Cardiac septum (tissue), 1 donor: ENCODE measurements around the gene TSPAN32. TPM values are rescaled to one million over a fixed set of nuclear protein-coding genes. Genes with fewer than 3 reads are reported as not detected.
"Not testable (repeated sequence)": the region's sequence is repeated elsewhere in the genome, so short reads cannot be mapped to it uniquely, and the experiment has no call there.

Experiments used
- DNase-seq: peaks from one replicate; pipeline ENCODE4 v3.0.0-alpha.2; 2020; ENCODE audit warnings: low spot score
- intact Hi-C: fragments of 100-400 bp; cut with DNase I; formaldehyde crosslinking; loops from one replicate; pipeline ENCODE4 v1.14.0; 2022
- total RNA-seq: library from RNA; stranded (reverse); fragmentation: NEBNext Ultra II Directional; extraction: Animal tissue kit (Norgen Biotek cat#: 25700); gene quantifications from one replicate; pipeline ENCODE4 v1.2.1, GENCODE V29; 2021
- donor health status: DM: no; HTN: no; CAD: no.

Gene TSPAN32
- total RNA-seq, 1 donor from 2014 or later = 26.2 TPM

- intact Hi-C loops = no loop called here
- no peak for DNase-seq
Observed at GRCh38 chr11:2276280-2277007, 25.4 kb upstream of the TSPAN32 start.

GRCh38 chr11:2277008-2277346 lies 24.8 kb upstream of the TSPAN32 start:
- DNase-seq = no peak
- intact Hi-C loops = no loop called here

- no peak for DNase-seq
- intact Hi-C loops = no loop called here
Observed at GRCh38 chr11:2277933-2278523, 23.8 kb upstream of the TSPAN32 start.

GRCh38 chr11:2280208-2280607 lies 21.6 kb upstream of the TSPAN32 start:
- no peak for DNase-seq
- intact Hi-C loops = no loop called here

DNA sequence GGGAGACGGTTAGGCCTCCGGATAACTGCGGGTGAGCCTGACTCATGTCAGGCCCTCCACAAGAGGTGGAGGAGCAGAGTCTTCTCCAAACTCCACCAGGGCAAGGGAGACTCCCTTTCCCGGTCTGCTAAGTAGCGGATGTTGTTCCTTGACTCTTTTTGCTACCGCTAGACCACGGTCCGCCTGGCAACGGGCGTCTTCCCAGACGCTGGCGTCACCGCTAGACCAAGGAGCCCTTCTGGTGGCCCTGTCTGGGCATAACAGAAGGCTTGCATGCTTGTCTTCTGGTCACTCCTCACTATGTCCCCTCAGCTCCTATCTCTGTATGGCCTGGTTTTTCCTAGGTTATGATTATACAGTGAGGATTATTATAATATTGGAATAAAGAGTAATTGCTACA lies 15.5 kb upstream of the TSPAN32 start:
- peak; percentile 36 for DNase-seq
- intact Hi-C loops = not testable (repeated sequence)

- intact Hi-C loops = no loop called here
- peak; percentile 29 for DNase-seq
Observed at GRCh38 chr11:2287091-2287490, 14.7 kb upstream of the TSPAN32 start.

DNA sequence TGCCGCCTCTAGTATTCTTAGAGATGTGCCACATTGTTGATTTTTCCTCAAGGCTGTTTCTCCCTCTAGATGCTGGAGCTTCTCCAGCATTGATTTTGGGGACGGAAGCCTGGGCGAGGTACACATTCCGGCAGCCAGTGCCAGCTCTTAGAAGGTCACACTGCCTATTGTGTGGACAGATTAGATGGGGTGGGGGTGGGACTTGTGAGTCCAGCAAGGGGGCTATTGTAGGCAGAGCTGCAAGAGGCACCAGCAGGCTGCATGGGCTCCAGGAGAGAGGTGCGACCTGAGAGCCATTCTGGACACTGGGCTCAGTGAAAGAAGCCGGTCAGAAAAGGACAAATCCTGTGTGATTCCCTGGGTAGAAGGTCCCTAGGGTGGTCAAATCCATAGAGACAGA lies 12.5 kb upstream of the TSPAN32 start:
- peak; percentile 67 for DNase-seq
- intact Hi-C loops = no loop called here

- DNase-seq = peak; percentile 39
- intact Hi-C loops = no loop called here
Observed at GRCh38 chr11:2289859-2290258, 12.0 kb upstream of the TSPAN32 start.

GRCh38 chr11:2290351-2290841 lies 11.4 kb upstream of the TSPAN32 start:
- peak; percentile 74 for DNase-seq
- intact Hi-C loops = no loop called here

DNA sequence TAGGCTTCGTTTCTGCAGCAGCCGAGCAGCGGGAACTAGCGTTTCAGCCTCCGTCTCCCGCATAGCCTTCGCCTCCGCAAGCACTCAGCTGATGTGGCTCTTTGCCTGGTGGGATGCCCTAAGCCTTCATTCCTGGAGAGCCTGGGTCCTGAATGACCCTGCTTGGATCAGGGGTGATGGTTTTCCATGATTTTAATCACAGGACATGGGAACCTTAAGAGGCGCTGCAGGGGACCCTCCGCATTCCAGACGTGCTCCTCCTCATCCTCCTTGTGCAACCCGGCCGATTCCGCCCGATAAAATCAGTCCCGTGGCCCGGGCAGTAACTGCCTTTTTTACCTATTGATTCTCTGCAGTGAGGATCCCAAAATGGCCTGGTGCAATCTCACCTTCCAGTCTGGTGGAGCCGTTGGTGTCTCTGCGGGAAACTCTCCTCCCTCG lies 8.3 kb upstream of the TSPAN32 start:
- peak; percentile 27 for DNase-seq

DNA sequence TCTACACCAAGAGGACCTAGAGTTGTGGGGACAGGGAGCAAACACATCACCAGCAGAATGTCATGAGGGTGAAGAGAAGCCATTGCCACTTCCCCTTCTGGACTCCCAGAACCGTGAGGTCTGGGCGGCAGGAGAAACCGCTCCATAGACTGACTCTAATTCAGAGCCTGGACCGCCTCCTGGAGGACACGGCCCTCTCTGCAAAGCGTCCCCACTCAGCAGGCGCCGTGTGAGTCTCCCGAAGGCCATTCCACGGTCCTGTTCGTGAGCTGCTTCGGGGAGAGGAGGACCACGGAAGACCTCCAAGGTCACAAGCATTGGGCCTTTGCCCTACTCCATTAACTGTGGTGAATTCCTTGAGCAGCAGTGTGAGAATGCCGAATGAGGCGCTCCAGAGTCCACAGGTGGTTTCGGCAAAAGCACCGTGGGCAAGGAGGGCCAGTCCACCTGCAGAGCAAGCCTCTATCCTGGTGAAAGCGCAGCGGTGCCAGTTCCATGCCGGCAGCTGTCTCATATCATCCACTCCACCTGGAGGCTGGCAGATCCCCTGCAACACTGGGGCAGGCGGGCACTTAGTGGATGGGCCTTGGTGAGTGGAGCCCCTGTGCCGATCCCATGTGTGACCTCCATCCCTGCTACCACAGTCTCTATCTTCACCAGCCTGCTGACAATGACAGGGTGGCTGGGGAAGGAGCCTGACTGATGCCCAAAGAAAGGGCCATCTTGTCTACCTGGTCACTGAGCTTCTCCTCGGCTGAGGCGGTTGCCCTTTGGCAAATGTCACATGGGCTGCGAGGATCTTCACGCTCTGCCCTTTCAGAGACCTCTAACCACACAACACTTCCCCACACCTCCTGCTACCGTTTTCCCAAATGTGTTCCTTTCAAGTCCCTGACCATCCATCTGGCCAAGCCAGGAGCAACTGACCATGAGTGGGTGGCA lies 7.6 kb upstream of the TSPAN32 start:
- peak; percentile 56 for DNase-seq
- intact Hi-C loops = no loop called here

More for the DNA sequence above, 8.3 kb upstream of the TSPAN32 start:
- intact Hi-C loops = no loop called here

DNA sequence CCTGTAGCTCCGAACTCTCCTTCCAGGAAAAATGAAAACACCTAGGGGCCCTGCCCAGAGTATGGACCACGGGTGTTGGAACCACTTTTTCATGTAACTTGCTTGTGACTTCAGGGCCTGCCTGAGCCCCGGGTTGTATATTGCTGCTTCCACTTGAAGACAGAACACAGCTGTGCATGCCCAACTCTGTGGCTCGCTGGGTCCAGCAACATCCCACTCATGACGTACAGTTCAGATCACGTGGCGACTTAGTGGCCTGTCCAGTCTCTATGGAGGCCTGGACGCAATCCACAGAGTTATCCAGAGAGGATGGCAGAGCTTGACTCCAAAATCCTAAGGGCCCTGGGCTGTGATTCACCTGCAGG lies 6.9 kb upstream of the TSPAN32 start:
- intact Hi-C loops = no loop called here
- DNase-seq = peak; percentile 73

GRCh38 chr11:2295971-2296912 lies 5.6 kb upstream of the TSPAN32 start:
- intact Hi-C loops = no loop called here
- DNase-seq = peak; percentile 36

DNA sequence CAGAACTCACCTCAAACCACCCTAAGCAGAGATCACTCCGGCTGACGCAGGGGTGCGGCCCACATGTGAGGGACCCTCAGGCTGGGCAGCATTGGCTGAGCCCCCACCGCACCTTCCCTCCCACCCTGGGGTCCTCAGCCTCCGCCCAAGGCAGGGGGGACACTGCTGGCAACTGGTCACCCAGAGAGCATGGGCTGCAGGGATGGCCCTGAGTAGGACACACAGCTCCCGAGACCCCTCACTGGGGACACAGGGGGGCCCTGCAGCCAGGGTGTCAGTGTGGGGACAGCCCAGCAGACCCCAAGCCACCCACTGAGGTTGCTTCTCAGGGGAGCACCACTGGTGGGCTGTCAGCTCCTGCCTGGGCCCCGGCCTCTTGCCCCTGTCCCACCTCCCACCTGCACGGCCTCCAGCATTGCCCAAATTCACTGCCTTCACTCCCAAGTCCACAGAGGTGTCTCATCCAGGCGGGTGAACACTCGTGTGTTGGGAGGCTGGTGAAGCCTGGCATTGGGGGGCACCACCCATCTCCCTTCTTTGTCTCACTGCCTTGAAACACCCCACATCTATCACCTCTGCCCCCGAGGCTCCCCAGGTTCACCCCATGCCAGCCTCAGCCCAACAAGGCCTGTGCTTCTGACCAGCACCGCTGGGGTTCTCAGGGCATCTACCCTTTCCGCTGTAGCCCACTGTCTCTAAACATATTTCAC lies 4.7 kb upstream of the TSPAN32 start:
- intact Hi-C loops = no loop called here
- DNase-seq = peak; percentile 70

DNA sequence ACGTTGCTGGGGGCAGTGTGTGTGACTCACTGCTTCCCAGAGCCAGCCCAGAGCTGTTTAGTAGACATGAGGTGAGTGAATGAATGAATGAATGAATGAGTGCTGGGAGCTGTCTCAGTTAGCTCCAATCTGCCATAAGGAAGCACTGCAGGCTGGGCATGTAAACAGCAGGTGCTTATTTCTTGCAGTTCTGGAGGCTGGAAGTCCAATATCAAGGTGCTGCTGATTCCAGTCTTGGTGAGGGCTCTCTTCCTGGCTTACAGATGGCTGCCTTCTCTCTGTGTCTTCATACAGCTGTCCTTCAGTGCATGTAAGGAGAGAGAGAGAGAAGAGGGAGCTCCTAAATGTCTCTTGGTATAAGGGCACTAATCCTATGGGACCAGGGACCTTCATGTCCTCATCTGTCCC lies 4.2 kb upstream of the TSPAN32 start:
- DNase-seq = no peak
- intact Hi-C loops = no loop called here

DNA sequence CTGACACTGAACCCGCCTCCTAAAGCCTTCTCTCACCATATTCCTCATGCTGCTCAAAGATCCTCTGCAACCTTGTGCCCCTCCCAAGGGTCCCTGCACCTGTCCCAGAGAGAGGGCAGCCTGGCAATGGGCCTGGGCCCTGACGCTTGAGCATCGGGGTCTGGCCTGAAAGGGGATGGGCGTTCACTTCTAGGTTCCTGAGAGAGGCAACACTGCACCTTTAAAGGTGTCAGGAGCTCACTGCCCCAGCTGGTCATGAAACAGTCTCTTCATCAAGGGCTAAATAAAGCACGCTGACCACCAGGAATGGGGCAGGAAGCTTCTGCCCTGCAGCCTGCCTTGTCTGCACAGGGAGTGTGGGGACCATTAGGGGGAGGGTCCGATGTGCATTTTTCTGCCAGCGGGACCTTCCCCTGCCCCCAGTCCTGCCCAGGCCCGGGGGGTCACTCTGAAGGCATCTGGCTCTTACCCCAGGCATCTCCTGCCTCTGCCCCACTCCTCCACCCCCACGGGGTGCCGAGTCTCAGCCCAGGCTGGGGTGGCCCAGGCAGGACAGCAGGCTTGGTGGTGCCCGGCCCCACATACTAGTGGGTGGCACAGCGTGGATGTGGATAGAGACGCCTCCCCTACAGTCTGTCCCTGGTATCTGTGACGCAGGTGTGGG lies 3.5 kb upstream of the TSPAN32 start:
- no peak for DNase-seq
- intact Hi-C loops = no loop called here

DNA sequence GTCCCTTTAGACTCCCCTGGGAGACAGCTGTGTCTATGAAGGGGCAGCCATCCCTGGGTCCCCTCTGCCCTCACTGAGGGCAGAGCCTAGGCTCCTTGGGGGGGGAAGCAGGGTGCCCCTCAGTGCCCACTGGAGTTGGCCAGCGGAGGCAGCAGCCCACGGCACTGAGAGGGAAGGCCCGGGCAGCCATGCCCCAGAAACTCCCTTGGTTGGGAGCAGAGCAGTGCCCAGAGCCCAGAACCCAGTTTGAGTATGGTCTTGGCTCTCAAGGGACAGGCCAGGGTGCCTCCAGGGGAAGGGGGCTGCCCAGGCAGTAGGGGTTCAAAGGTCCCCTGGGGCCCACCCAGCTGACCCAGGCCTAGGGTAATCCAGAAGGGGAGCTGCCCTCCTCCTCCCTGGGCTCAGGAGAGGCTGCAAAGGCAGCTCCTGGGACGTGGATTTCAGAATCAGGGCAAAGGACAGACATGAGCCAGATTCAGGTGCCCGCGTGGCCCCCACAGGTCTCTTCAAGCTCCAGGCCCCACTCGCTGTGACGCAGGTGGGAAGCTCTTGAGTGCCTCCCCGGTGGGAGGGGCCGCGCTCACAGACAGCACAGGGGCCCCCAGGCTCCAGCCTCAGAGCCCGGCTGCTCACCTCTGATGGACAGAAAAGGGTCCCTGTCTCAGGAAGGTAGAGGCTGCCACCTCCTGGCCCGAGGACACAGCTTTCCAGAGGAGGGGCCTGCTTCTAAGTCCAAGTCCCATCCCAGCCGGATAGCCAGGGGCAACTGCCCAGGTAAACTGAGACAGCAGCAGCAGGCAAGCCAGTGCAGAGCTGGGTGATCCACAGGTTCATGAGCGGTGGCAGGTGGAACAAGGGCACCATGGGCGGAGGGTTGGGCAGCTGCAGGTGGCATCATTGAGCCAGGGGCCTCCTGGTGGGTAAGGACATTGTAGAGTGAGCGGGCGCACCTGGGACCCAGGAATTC lies 2.7 kb upstream of the TSPAN32 start:
- intact Hi-C loops = loop anchor here (1.0 kb wide), 1 partner anchor 102 kb away; no protein-coding TSS in a partner anchor
- peak; percentile 74 for DNase-seq
